Measurements from ENCODE around the gene FAF2. TPM values are rescaled to one million over a fixed set of nuclear protein-coding genes. Genes with fewer than 3 reads are reported as not detected.

The FAF2 gene
- total RNA-seq, 1 experiment from 2014 or later = 44.4 TPM

- H3K4me1 ChIP-seq (ENCODE audit: insufficient read depth, low read length) = no peaks in the 10 kb centered on the region
- Mint-ChIP-seq H3K36me3 (ENCODE audit: insufficient read depth in 1 of 3, low read depth in 3 of 3) (peaks cover 0 to 2% (median 0%) of the 10 kb centered on the region in 3 experiments; a peak in 2 of 7 replicates), H3K27me3 (ENCODE audit: low read depth) (peaks cover 2% of the 10 kb centered on the region; the same call in 1 of the 2 replicates), H3K4me1 (peaks cover 10 to 12% of the 10 kb centered on the region in 2 experiments), H3K9me3 (no peaks in the 10 kb centered on the region), H3K27ac (peak overlapping the region in 1 of 3 experiments; percentile 65; a peak in 1 of 7 replicates), H3K4me3 (no peak overlapping the region)
- H3K4ac ChIP-seq (ENCODE audit: low read depth, low read length) = no peak overlapping the region
- no peaks in the 10 kb centered on the region for H4K20me1 ChIP-seq (ENCODE audit: control insufficient read depth, insufficient read depth, insufficient read length)
- no peak overlapping the region for H3K4me2 ChIP-seq (ENCODE audit: insufficient read depth, insufficient read length, low read length)
- peak overlapping the region; percentile 18 for H3K56ac ChIP-seq (ENCODE audit: insufficient read length, low read depth, low read length)
- no peak overlapping the region for H2BK20ac ChIP-seq (ENCODE audit: low read depth, low read length, poor library complexity, severe bottlenecking)
- H2BK5ac ChIP-seq (ENCODE audit: insufficient read length, low read length) = no peak overlapping the region
- no peaks in the 10 kb centered on the region for H3K9me3 ChIP-seq (ENCODE audit: control insufficient read depth, low read depth, low read length)
- no peak overlapping the region for H3K27ac ChIP-seq (ENCODE audit: insufficient read length, low read depth, low read length)
- no peak overlapping the region for H2BK12ac ChIP-seq (ENCODE audit: insufficient read length, low read depth, low read length)
- DNase-seq = no peak
- no peak for TF ChIP-seq CTCF (conservative IDR thresholded peaks at IDR 0.05)
- no peak overlapping the region for H3K23ac ChIP-seq (ENCODE audit: insufficient read length, low read depth, low read length)
- H3K27me3 ChIP-seq (ENCODE audit: insufficient read depth, low read length) = no peaks in the 10 kb centered on the region
- no peak overlapping the region for H2AK5ac ChIP-seq (ENCODE audit: insufficient read length, low read length)
- no peaks in the 10 kb centered on the region for H3K79me2 ChIP-seq (ENCODE audit: insufficient read depth, low read length)
- no peak overlapping the region for H2BK120ac ChIP-seq (ENCODE audit: low read depth, low read length, poor library complexity, severe bottlenecking)
- no peak overlapping the region for H2BK15ac ChIP-seq (ENCODE audit: low read depth, low read length)
- no peak overlapping the region for H2AFZ ChIP-seq (ENCODE audit: low read length)
- no peak overlapping the region for H3K14ac ChIP-seq (ENCODE audit: insufficient read depth, low read length)
- no peak overlapping the region for H3T11ph ChIP-seq (ENCODE audit: low read length)
- no peaks in the 10 kb centered on the region for H3K23me2 ChIP-seq (ENCODE audit: insufficient read length, low read depth, low read length, poor library complexity, severe bottlenecking)
- no peaks in the 10 kb centered on the region for H3K79me1 ChIP-seq (ENCODE audit: insufficient read depth, low read depth, low read length, poor library complexity, severe bottlenecking)
- H4K5ac ChIP-seq (ENCODE audit: insufficient read length, low read depth, low read length) = no peak overlapping the region
- H3K18ac ChIP-seq (ENCODE audit: insufficient read length, low read depth, low read length) = no peak overlapping the region
- no peak overlapping the region for H3K9ac ChIP-seq (ENCODE audit: extremely low read depth, insufficient read length, low read length)
- no peak overlapping the region for H4K91ac ChIP-seq (ENCODE audit: insufficient read length, low read depth, low read length)
- WGBS (ENCODE audit: extremely low coverage, insufficient read length, low lambda C conversion rate) = no CpG with 5 or more reads among the region's 22 CpGs
- H4K8ac ChIP-seq (replicated peaks; ENCODE audit: insufficient read length, low read depth, low read length) = no peak overlapping the region
Observed at GRCh38 chr5:176401281-176402205, 46.6 kb upstream of the FAF2 start.

All from H9 (cell line).